ENCODE measurements around the gene PCNX2. TPM values are rescaled to one million over a fixed set of nuclear protein-coding genes. Genes with fewer than 3 reads are reported as not detected.
"Not testable (repeated sequence)": the region's sequence is repeated elsewhere in the genome, so short reads cannot be mapped to it uniquely, and the experiment has no call there.

Gene PCNX2
- total and polyA plus RNA-seq, 2 donors (not counting 1 experiment from before 2014, with no cell fraction given), result 17.6 to 34.7 TPM

GRCh38 chr1:233081735-233082134 lies 213.8 kb downstream of the PCNX2 start:
- Histone ChIP-seq H3K9ac (ENCODE audit: low read length) (no peak overlapping the region), H3K9me3 (ENCODE audit: control extremely low read depth in 1 of 3, control insufficient read depth in 2 of 3, insufficient read depth in 1 of 3, low read length in 2 of 3) (no peaks in the 10 kb centered on the region), H3K4me3 (ENCODE audit: control extremely low read depth in 1 of 5, extremely low read depth in 1 of 5, insufficient read depth in 1 of 5, low read depth in 2 of 5, low read length in 4 of 5) (no peak overlapping the region), H3K36me3 (replicated peaks in 1 of 2; ENCODE audit: control extremely low read depth in 1 of 2, control insufficient read depth in 1 of 2, extremely low read depth in 1 of 2, insufficient read depth in 2 of 2, low read length in 1 of 2) (no peaks in the 10 kb centered on the region), H3K4me1 (ENCODE audit: control insufficient read depth in 2 of 2, insufficient read depth in 2 of 2, low read length in 2 of 2) (peaks cover 0 to 2% of the 10 kb centered on the region in 2 donors), H3K79me2 (ENCODE audit: control insufficient read depth, insufficient read depth, low read length) (no peaks in the 10 kb centered on the region), H3K4me2 (replicated peaks; ENCODE audit: low read depth, low read length, poor library complexity, severe bottlenecking) (no peak overlapping the region), H4K20me1 (ENCODE audit: control insufficient read depth, insufficient read depth, low read length, poor library complexity, severe bottlenecking) (no peaks in the 10 kb centered on the region), H3K27me3 (replicated peaks in 1 of 4; ENCODE audit: control extremely low read depth in 1 of 4, control insufficient read depth in 3 of 4, insufficient read depth in 4 of 4, low read length in 3 of 4) (no peaks in the 10 kb centered on the region), H2AFZ (ENCODE audit: insufficient read depth, low read depth, low read length, poor library complexity, severe bottlenecking) (no peak overlapping the region), H3K27ac (ENCODE audit: low read length in 2 of 2) (no peak overlapping the region)
- H3K27ac Mint-ChIP-seq, result no peak overlapping the region
- DNase-seq, result no peak
- TF ChIP-seq CTCF (IDR thresholded peaks at IDR 0.05) (no peak), EZH2 (IDR thresholded peaks at IDR 0.05; ENCODE audit: borderline replicate concordance, insufficient read depth, low read depth, low read length, poor library complexity, severe bottlenecking) (no peak)
- H3K27me3 Mint-ChIP-seq, result no peaks in the 10 kb centered on the region
- no peak for ATAC-seq (ENCODE audit: low read depth)
- ChIA-PET POLR2A (no interaction called here), CTCF (no interaction called here)
- intact Hi-C loops (cut with micrococcal nuclease), result no loop called here
- H3K4me1 Mint-ChIP-seq, result peaks cover 4% of the 10 kb centered on the region
- 20% methylated on average over 1 of the region's 2 CpGs for WGBS (ENCODE audit: insufficient coverage)
- no peaks in the 10 kb centered on the region for H3K9me3 Mint-ChIP-seq (ENCODE audit: insufficient read depth)
- no peak overlapping the region for H3K4me3 Mint-ChIP-seq

- H3K27me3 ChIP-seq (replicated peaks in 1 of 4; ENCODE audit: control extremely low read depth in 1 of 4, control insufficient read depth in 3 of 4, insufficient read depth in 4 of 4, low read length in 3 of 4); POLR2A ChIA-PET; H3K4me1 Mint-ChIP-seq; CTCF ChIA-PET; ATAC-seq (ENCODE audit: low read depth); H3K4me1 ChIP-seq (ENCODE audit: control insufficient read depth in 2 of 2, insufficient read depth in 2 of 2, low read length in 2 of 2); H3K9me3 Mint-ChIP-seq (ENCODE audit: insufficient read depth); H3K79me2 ChIP-seq (ENCODE audit: control insufficient read depth, insufficient read depth, low read length); DNase-seq; H3K4me3 ChIP-seq (ENCODE audit: control extremely low read depth in 1 of 5, extremely low read depth in 1 of 5, insufficient read depth in 1 of 5, low read depth in 2 of 5, low read length in 4 of 5); H4K20me1 ChIP-seq (ENCODE audit: control insufficient read depth, insufficient read depth, low read length, poor library complexity, severe bottlenecking); H3K9ac ChIP-seq (ENCODE audit: low read length); H3K27me3 Mint-ChIP-seq; H3K4me2 ChIP-seq (replicated peaks; ENCODE audit: low read depth, low read length, poor library complexity, severe bottlenecking); H2AFZ ChIP-seq (ENCODE audit: insufficient read depth, low read depth, low read length, poor library complexity, severe bottlenecking); H3K27ac Mint-ChIP-seq; H3K27ac ChIP-seq (ENCODE audit: low read length in 2 of 2); H3K4me3 Mint-ChIP-seq; H3K36me3 ChIP-seq (replicated peaks in 1 of 2; ENCODE audit: control extremely low read depth in 1 of 2, control insufficient read depth in 1 of 2, extremely low read depth in 1 of 2, insufficient read depth in 2 of 2, low read length in 1 of 2); H3K9me3 ChIP-seq (ENCODE audit: control extremely low read depth in 1 of 3, control insufficient read depth in 2 of 3, insufficient read depth in 1 of 3, low read length in 2 of 3); intact Hi-C loops (cut with micrococcal nuclease): not testable (repeated sequence)
- no CpG with 5 or more reads among the region's 4 CpGs for WGBS (ENCODE audit: insufficient coverage)
Observed at GRCh38 chr1:233080827-233081226, 214.7 kb downstream of the PCNX2 start.

Data from B cell (primary cell).